HG02938 (cell line): Measurements from ENCODE around the gene ATP11C.
"Not testable (repeated sequence)": the region's sequence is repeated elsewhere in the genome, so short reads cannot be mapped to it uniquely, and the experiment has no call there.

Experiments used
- ATAC-seq: cut with Tn5 transposase; IDR thresholded peaks from one replicate; pipeline ENCODE4 v1.9.1; 2021; ENCODE audit warnings: mild to moderate bottlenecking, moderate library complexity; ENCODE audit not compliant: unreplicated experiment

ATP11C gene

DNA sequence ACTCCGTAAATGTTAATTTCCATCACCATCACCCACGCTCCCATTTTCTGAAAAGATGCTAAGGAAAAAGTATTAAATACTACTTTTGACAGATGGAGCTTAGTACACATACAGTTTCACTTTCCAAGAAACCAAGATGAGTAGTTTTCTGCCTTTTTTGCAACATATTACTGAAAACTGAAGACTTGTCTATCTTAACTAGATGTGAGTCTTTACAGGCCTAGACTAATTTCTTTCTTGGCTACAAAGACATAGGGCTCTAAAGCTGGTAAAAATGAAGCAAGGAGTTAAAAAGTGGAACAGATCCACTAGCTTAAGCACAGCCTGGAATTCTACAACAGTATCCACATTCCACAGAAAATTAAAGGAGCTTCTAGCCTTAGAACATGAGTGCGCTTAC lies 68.2 kb downstream of the ATP11C start:
- no peak for ATAC-seq

DNA sequence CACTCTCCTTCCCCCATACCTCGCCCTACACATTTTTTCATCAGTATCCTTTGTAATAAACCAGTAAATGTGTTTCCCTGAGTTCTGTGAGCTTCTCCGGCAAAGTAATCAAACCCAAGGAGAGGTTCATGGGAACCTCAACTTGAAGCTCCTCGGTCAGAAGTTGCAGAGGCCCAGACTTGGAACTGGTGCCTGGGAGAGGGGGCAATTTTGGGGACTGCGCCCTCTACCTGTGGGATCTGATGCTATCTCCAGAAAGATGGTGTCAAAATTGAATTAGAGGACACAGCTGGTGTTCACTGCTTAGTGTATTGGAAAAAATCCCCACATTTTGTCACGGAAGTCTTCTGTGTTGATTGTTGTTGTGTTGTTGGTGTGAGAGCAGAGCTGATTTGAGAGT lies 70.6 kb downstream of the ATP11C start:
- no peak for ATAC-seq

DNA sequence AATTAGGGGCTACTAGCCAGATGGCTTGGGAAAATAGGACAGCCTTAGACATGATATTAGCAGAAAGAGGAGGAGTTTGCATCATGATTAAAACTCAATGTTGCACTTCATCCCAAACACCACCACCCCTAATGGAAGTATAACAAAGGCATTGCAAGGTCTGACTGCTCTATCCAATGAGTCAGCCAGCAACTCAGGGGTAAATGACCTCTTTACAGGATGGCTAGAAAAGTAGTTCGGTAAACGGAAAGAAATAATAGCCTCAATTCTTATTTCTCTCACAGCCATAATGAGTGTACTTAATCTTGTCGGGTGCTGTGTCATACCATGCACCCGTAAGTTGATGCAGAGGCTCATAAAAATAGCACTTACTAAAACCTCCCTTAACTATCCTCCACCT lies 76.0 kb downstream of the ATP11C start:
- ATAC-seq: not testable (repeated sequence)

DNA sequence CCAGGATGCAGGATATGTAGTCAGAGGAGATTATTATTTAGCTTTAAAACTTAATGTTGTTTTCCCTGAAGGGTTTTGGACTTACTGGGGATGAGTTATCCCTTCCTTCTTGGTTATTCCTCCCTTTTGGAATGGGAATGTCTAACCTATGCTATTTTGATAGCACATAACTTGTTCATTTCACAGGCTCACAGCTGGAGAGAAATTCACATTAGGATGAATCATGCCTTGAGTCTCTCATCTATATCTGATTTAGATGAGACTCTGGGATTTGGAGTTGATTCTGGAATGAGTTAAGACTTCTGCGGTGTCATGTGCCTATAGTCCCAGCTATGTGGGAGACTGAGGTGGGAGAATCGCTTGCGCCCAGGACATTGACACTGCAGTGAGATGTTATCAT lies 81.1 kb downstream of the ATP11C start:
- ATAC-seq: no peak

DNA sequence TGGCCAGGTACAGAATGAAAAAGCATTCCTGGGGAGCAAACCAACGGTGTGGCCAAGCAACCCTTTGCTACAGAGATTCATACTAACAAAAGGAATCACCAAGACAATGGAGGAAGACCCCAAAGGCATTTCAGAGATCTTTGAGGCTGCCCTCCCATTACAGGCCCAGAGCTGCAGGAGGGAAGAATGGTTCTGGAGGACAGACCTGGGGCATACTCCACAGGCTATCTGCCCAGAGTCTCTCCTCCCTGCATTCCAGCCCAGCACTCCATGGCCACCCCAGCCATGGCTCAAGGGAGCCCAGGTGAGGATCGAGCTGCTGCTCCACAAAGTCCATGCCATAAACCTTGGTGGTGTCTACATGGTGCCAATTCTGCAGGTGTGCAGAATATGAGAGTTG lies 81.9 kb downstream of the ATP11C start:
- no peak for ATAC-seq

DNA sequence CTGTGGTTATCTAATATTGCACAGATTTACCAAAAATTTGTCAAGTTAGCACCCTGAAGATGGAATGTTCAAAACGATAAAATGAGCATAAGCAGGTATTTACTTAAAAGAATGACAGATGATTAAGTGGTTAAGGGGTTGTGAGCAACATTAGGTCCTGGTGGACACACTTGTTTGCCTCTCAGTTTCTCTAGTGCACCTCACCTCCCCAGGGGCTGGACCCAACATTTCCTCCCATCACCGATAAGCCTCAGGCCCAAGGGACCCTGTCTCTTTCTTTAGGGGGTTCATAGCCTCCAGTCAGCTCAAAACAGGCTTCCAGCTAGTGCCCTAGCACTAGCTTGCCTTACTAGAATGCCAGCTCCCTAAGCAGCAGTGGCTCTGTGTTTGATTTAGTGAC lies 88.0 kb downstream of the ATP11C start:
- ATAC-seq: no peak

DNA sequence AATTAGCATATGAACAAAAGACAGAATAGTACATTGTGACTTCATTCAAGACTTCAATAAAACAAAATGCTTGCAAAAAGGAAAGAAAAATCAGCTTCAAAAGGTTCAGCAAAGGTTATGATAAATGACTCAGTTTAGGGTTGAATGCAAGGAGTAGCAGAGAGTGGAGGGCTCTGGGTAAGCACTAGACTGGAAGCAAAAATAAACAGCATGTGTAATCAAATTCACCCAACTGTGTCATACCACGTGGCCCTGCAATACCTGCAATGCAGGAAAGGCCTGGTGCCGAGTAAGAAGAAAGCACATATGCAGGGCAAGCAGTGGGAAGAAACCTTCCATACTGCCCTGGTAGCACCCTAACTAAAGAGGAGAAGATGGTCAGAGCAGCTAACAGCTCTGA lies 88.7 kb downstream of the ATP11C start:
- ATAC-seq: no peak

DNA sequence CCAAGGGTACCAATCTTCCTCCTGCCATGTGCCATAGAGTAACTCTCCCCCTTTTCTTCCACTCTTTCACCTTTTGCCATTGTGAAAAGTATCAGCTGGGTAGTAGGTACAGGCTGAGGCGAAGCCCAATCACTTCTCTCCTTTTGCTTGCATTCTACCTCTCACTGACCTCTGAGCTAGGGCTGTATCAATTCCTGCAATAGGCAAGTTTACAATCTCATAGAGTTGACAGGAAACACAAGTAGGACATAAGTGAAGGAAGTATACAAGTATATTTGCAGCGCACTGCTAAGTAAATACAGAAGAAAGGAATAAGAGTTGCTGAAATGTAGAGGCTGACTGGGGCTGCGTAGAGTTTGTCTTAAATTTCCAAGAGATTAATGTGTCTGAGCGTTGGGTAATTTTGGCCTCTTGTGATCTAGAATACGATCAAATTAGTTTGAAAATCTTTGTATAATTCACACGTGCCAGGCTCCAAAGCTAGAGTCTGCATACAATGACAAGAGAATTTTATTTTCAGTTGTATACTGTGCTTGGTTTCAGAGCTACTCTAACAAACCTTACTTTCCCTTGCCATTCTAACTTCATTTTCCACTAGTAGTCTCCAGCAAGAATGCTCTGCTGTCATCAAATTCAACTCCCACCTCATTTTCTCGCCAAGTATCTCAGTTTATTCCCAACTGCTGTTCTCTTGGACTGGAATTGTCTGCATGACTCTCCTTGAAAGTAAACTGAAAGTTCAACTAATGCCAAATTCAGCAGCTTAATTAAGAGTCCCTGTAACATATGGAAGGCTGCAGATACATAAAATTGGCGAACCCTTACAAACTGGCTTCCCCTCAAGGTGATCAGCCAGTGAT lies 90.3 kb downstream of the ATP11C start:
- no peak for ATAC-seq

DNA sequence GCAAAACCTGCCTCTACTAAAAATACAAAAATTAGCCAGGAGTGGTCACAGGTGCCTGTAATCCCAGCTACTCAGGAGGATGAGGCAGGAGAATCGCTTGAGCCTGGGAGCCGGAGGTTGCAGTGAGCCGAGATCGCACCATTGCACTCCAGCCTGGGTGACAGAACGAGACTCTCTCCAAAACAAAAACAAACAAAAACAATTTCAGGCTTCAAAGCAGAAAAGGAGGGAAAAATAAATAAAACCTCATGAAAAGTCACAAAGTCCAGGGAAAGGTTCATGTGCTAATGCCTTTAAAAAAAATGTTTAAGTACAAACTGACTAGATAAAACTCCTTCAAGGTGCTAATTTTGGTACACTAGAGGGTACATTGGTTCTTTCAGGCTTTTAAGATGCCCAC lies 96.5 kb downstream of the ATP11C start:
- ATAC-seq: not testable (repeated sequence)

DNA sequence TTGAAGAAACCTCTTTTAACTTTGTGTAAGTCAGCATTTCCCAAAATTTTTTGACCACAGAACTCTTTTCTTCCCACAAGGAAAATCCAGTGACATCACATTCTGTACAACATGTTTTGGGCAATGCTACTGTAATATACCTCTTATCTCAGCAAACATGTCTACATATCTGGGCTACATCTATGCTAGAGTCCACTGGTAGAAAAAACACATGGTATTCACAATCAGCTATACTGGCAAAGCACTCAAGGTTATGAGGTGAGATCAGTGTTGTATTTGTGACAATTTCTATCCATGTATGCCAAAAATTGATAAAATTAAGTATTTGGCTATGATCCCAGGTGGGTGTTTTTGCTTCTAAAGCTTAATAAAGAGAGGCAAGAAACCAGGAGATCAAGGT lies 98.0 kb downstream of the ATP11C start:
- ATAC-seq: no peak

DNA sequence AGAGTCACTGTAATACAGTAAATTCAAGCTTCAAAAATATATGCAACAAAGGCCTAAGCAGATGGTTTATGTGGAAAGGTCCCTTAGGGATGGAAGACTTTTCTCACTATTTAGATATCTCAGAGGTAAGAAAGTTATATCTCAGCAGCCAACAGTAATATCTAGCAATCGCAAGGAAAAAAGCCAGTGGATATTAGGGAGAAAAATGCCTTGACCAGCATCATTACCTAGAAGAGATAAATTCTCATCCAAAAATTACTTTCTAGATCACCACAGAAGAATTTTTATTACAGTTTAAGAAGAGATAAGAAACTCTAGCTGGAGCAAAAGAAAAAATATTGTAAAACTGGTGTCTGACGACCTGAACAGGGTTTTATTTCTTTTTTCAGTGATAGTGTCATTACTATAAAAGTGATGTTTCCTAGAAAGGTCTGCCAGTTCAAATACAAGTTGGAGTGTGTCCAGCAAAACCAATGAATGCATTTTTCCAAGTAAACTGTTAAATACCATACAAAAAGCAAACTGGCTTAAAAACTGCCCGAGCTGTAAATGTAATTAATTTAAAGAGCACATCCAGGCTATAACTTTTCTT lies 100.0 kb downstream of the ATP11C start:
- no peak for ATAC-seq

DNA sequence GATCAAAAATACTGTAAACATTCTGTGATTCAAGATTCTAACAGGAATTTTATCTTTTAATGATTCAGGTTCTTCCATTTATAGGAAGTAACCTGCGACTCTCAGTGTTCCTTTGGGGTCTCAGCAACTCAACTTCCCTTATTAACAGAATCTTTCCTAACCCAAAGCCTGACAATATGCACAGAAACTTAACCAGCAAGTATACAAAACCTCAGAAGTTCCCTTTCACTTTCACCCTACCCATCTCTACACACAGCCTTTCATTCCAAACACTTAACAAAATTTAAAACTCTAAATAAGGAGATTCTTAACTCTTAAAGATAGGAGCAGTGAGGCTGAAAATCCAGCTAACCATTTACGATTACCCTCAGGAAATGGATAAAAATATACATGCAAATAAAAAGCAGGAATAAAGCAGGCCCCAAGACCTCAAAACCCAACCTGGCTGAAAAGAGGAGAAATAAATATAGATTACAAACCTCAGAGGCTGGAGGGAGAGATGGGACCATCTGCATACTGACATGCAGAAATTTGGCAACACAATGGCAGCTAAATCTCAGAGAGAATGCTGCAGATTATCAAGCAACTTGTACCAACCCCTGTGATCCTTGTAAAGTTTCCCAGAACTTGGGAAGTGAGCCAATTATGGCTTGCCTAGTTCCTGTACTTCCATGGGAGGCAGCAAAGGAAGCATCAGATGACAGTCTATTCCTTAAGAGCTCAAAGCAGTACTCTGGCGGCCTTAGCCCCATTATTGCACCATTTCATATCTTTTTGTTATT lies 101.0 kb downstream of the ATP11C start:
- ATAC-seq: peak; percentile 67

DNA sequence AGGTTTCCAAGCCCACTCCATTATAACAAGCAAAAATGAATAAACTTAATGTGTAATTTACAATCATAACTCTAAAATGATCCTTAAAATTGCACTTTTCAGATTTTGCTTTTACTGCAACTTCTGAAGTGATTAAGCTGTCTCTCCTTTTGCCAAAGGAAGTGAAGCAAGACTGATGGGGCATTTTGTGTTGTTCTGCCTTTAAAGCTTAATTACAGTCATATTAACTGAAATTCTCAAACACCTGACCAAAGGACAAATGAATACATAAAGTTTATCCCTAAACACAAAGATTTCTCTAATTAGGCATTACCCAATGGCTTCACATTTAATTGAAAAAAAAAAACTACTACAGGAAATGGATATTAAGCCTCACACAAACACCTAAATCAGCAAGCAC lies 101.8 kb downstream of the ATP11C start:
- no peak for ATAC-seq

DNA sequence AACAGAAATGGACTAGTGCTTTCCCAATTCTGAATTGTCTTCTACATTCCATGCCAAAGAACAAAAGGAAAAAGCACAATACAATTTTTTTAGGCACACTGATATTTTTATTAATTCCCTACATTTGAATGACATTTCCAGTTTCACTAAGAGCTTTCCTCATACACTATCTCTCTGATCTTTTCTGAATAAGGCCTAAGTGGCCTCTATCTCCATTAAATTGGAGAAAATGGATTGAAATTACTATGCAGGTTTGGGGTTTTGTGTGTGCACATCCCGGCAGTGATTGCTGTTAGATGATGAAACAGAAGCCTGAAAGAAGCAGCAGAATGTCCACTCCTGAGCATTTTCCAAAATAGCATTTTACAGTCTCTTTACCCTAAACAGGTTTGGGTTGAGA lies 104.0 kb downstream of the ATP11C start:
- ATAC-seq: no peak

DNA sequence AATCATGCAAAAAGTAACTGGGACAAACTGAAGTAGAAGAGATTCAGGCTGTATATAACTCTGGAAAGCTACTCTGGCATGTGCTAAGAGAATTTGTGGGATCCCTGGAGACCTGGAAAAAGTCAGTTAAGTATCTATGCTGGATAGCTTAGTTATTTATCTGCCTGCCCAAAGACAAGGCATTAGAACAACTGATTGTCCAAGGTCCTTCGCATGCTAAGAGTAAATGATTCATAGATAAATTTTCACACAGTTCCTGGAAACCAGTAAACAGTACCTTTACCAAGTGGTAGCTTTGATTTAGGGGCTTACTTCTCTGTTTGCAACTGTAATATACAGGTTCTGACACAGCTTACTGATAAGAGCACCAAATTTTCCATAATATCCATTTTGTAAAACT lies 104.8 kb downstream of the ATP11C start:
- peak; percentile 40 for ATAC-seq

DNA sequence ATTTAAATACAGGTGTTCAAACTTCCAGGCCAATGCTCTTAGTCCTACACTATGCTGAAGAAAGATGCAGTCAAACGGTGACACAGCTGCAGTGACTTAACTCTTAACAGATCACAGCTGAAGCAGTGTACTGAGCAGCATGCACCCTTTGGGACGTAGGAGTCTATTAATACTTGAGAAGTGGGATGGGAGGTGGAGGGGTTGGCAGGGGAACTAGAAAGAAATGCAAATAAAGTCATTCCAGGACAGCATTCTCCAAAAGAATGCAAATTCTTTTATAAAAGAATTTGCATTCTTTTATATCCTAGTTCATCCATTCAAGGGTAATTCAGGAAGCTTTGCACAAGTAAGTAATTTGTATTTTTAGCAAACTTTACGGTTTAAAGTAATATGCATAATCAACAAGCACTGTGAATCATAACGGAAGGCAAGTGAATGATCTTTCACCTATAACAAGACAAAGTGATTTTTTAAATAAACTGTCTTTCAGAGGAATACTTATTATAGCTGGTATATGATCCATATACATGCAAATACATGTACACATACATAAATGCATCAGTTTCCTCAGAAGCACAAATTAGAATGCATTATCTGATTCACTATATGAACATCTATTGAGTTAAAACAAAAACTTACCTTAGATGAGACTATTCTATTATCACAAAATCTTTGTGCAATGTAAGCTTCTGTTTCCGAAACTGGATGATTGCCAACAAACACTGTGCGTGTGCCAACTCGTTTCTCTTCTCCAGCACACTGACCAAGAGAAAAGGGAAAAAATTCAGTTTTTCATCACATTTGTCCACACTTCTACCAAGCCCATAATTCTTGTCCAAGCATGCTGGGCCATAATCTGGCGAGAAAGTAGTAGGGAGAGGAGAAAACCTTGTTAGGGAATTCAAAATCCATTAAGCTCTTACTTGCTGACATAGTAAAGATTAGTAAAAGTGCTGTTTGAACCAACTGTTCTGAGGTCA lies 106.5 kb downstream of the ATP11C start:
- no peak for ATAC-seq

DNA sequence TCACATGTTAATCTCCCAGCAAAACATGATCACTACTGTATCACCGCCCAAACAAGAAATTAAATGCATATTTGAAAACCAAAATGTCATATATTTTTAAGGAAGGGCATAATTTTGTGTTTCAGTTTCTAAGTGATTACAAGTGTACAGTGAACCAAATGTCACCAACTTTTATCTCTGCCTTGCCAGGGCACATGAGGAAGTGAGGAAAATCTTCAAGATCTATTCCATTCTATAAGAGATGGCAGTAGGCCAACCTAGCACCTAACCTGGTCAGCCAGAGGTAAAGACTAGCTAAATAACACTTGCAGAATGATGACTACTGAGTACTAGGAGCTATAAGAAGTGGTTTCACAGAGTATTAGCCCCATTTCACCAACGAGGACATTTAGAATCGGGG lies 107.2 kb downstream of the ATP11C start:
- ATAC-seq: no peak

DNA sequence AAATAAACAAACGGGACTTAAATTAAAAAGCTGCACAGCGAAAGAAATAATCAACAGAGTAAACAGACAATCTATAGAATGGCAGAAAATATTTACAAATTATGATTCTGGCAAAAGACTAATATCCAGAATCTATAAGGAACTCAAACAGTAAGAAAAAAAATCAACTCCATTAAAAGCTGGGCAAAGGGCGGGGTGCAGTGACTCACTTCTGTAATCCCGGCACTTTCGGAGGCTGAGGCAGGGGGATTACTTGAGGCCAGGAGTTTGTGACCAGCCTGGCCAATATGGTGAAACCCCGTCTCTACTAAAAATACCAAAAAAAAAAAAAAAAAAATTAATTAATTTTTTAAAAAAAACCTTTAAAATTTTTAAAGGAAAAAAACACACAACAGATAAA lies 109.0 kb downstream of the ATP11C start:
- no peak for ATAC-seq

DNA sequence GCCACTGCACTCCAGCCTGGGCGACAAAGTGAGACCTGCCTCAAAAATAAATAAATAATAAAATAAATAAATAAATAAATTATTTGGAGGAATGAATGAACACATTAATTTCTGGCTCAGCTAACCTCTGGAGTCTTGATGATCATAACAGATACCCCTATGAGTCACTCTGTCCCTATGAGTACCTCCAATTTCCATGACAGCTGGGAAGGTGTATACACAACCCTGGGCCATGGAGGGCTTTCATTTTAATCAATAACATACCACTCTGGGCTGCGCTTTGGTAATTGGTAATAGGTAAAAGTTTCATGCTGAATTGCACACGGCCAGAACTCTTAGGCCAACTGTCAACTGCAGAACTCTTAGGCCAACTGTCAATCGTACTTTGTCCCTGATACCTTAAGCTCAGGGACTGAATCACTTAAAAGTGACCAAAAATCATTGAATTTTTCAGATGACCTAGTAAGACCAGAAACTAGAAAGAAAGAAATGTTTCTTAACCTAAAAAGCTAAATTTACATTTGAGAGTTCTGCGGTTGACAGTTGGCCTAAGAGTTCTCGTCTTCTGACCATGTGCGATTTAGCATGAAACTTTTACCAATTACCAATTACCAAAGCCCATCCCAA lies 112.4 kb downstream of the ATP11C start:
- no peak for ATAC-seq

DNA sequence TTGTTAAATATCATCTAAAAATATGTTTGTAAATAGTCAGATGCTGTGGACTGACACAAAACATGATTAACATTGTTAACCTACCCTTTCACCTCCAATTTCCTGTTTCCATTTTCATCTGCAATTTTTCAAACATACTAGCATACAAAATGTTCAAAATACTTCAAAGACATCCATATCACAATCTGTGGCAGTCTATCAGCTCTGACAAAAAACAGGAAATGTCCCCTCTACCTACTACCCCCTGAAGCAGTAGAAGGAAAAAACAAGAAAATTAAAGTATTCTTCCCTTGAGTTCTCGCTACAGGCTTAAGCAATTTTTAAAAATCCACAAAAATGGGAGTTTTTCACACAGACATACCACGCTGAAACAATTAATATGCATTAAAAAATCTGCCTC lies 116.6 kb downstream of the ATP11C start:
- ATAC-seq: no peak
